Right lobe of liver (tissue), 6 donors: Measurements from ENCODE around the gene RAB12. TPM values are rescaled to one million over a fixed set of nuclear protein-coding genes. Genes with fewer than 3 reads are reported as not detected.
A peak's percentile ranks its signal among the peaks of the same experiment; 100 is the strongest.

Source experiments
- ATAC-seq, 4 donors: fragments of 200-7000 bp; cut with Tn5 transposase; one replicate each; pipeline ENCODE4 v1.9.1; 2020; ENCODE audit warnings: mild to moderate bottlenecking in 4 of 4, moderate library complexity in 4 of 4
- DNase-seq, 3 donors: peaks; one replicate each; pipeline ENCODE4 v3.0.0-alpha.2; 2020
- H3K27ac ChIP-seq, 3 donors: fragments of 200-600 bp; one replicate each; pipeline ENCODE4 v1.8.0; 2022
- H3K27me3 ChIP-seq, 2 donors: fragments of 200-600 bp; one replicate each; pipeline ENCODE4 v1.8.0; 2022
- H3K36me3 ChIP-seq, 4 donors: fragments of 200-600 bp; sonication (generic) in 1 of 4; one replicate each; pipeline versions ENCODE4 v1.5.1 to v1.8.0; 2017 to 2022; ENCODE audit warnings: control low read depth in 1 of 4
- H3K4me1 ChIP-seq, 4 donors: fragments of 200-600 bp; sonication (generic) in 1 of 4; one replicate each; pipeline versions ENCODE4 v1.5.1 to v1.8.0; 2017 to 2022; ENCODE audit warnings: control low read depth in 1 of 4
- H3K4me3 ChIP-seq, 3 donors: fragments of 200-600 bp; one replicate each; pipeline ENCODE4 v1.8.0; 2022
- H3K9me3 ChIP-seq, 4 donors: fragments of 200-600 bp; sonication (generic) in 1 of 4; one replicate each; pipeline versions ENCODE4 v1.5.1 to v1.8.0; 2017 to 2022; ENCODE audit warnings: control low read depth in 1 of 4
- POLR2A ChIP-seq: fragments of 450-650 bp; IDR thresholded peaks from one replicate; pipeline ENCODE4 v1.6.1; 2017; ENCODE audit warnings: antibody characterized with exemption, mild to moderate bottlenecking
- WGBS: methylation state at CpG from one replicate; pipeline ENCODE4 v1.1.6; 2018; ENCODE audit warnings: low coverage, low lambda C conversion rate; ENCODE audit not compliant: insufficient coverage; ENCODE audit errors: missing lambda C conversion rate; 5-methylcytosine and 5-hydroxymethylcytosine counted together
- intact Hi-C, 2 donors: fragments of 100-400 bp; cut with DNase I; formaldehyde crosslinking; loops; one replicate each; pipeline versions ENCODE4 v1.11.2 to v1.14.1; 2022
- total RNA-seq, 6 experiments: library from RNA; depleted of rRNA in 2 of 6; stranded (reverse); fragments of >200 nt in 2 of 6; fragmentation: NEBNext Ultra II Directional in 3 of 6; extraction: Animal tissue kit (Norgen Biotek cat#: 25700) in 3 of 6; gene quantifications; one replicate each; pipeline versions ENCODE4 v1.1.0 to v1.2.4, GENCODE V29; 2016 to 2023
- TF ChIP-seq, protein P1 (sequence below), 4 donors: fragments of 200-600 bp in 3 of 4; fragments of 450-650 bp in 1 of 4; IDR thresholded peaks; one replicate each; pipeline versions ENCODE4 v1.5.1 to v1.8.0; 2016 to 2022; ENCODE audit warnings: antibody characterized with exemption in 4 of 4, mild to moderate bottlenecking in 2 of 4
- donor health status: DM: no; HTN: yes; CAD: no.
- donor health status: DM: no; HTN: no; CAD: no.
- donor health status: DM: no; HTN: no; CAD: no.
- donor health status: DM: no; HTN: yes; CAD: no.
- donor health status: DM: no; HTN: yes; CAD: no.

RAB12 gene
- total RNA-seq, 6 experiments from 2014 or later: 16.5 to 26.5 (median 22.6) TPM

DNA sequence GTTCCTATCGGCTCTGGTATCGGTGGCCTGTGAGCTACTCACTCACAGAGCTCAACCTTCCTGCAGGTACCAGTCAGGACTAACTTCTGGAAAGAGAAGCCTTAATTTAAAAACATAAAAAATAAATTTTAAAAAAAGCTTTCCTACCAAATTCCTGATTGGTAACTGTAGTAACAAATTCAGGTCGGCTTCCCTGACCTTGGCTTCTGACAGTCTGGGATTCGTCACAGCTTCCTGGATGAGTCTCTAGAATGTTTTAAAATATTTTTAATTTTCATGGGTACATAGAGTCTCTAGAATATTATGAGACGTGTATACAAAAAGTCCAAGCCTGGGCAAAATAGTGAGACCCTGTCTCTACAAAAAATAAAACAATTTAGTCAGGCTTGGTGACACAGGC, 51.1 kb downstream of the RAB12 start:
- Histone ChIP-seq H3K4me3 (no peak overlapping the region), H3K27me3 (no peaks in the 10 kb centered on the region), H3K27ac (no peak overlapping the region), H3K4me1 (no peaks in the 10 kb centered on the region), H3K9me3 (no peaks in the 10 kb centered on the region), H3K36me3 (no peaks in the 10 kb centered on the region)
- WGBS: 81% methylated on average over 5 of the region's 5 CpGs
- no peak for DNase-seq
- intact Hi-C loops: no loop called here
- TF ChIP-seq POLR2A: no peak
- TF ChIP-seq, protein P1, sequence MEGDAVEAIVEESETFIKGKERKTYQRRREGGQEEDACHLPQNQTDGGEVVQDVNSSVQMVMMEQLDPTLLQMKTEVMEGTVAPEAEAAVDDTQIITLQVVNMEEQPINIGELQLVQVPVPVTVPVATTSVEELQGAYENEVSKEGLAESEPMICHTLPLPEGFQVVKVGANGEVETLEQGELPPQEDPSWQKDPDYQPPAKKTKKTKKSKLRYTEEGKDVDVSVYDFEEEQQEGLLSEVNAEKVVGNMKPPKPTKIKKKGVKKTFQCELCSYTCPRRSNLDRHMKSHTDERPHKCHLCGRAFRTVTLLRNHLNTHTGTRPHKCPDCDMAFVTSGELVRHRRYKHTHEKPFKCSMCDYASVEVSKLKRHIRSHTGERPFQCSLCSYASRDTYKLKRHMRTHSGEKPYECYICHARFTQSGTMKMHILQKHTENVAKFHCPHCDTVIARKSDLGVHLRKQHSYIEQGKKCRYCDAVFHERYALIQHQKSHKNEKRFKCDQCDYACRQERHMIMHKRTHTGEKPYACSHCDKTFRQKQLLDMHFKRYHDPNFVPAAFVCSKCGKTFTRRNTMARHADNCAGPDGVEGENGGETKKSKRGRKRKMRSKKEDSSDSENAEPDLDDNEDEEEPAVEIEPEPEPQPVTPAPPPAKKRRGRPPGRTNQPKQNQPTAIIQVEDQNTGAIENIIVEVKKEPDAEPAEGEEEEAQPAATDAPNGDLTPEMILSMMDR (IDR thresholded peaks at IDR 0.05): no peak
- no peak for ATAC-seq

DNA sequence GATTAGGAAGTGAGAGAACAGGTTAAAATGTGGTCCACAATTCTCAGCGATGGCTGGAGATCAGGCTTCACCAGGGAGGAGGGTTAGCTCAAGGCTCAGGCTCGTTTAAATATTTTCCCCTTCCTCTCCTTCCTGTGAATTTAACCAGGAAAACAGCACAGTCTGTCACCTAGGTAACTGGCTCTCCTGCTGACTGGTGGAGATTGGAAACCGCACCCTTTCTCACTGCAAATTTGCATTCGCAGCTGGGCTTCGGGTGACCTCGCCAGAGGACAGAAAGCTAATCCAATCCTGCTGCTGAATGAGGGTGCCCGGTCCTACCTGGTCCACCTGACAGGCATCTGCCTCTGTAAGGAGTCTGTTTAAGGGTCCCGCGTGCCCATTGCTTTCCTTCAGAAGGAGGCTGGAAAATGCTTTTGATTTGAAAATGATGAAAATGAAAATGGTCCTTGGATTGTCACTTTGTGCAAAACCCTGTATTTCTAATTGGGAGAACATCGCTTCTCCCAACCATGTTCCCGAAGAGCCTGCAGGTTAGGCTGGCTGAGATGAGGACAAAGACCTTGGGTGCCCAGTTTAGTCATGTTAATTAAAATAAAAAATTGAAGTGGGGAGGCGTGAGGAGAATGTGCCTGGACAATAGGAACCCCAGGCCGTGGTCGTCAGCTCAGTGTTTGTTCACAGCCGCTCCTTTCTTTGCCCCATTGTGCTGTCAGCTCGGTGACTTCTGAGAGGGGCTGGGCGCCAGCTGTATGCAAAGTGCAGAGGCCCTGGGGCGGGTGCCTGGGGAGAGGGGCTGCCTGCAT, 52.7 kb downstream of the RAB12 start:
- H3K36me3 ChIP-seq: no peaks in the 10 kb centered on the region
- DNase-seq: no peak
- H3K27me3 ChIP-seq: no peaks in the 10 kb centered on the region
- intact Hi-C loops: no loop called here
- TF ChIP-seq, protein P1 (IDR thresholded peaks at IDR 0.05): no peak
- no peak for TF ChIP-seq POLR2A
- H3K27ac ChIP-seq: no peak overlapping the region
- 54% methylated on average over 17 of the region's 18 CpGs for WGBS
- no peak overlapping the region for H3K4me3 ChIP-seq
- peak in 3 of 4 donors; percentile 25 to 47 (median 25) for ATAC-seq
- no peaks in the 10 kb centered on the region for H3K9me3 ChIP-seq
- H3K4me1 ChIP-seq: no peaks in the 10 kb centered on the region

DNA sequence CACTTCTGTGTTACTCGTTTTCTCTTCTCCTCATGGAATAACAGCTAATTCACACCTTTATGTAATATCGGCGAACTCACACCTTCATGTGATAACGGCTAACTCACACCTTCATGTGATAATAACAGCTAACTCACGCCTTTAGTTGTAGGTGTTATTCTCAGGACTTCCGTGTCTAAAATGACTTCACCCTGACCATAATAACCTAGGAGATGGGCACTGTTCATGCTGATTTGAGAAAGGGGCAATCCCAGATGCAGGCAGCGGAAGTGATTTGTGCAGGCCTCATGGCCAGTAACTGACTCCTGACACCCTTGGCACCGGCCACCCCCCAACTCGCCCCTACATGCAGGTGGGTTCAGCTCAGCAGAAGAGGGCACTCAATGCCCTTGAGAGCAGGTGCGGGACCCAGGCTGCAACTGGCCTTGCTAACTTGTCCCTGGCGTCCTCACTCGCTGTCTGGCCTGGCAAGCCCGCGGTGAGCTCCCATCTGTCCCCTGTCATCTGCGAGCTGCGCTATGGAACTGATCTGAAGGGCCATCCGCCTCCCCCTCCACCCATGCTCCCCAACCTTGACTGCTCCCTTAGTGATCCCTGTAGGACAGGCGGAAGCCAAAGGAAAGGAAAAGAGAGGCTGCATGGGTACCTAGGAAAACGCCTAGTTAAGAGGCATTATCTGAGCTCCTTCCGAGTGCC, 53.5 kb downstream of the RAB12 start:
- no peak overlapping the region for H3K4me3 ChIP-seq
- no peaks in the 10 kb centered on the region for H3K4me1 ChIP-seq
- intact Hi-C loops: no loop called here
- no peaks in the 10 kb centered on the region for H3K9me3 ChIP-seq
- DNase-seq (no peak), ATAC-seq (no peak)
- WGBS: 71% methylated on average over 8 of the region's 20 CpGs
- no peaks in the 10 kb centered on the region for H3K27me3 ChIP-seq
- no peaks in the 10 kb centered on the region for H3K36me3 ChIP-seq
- no peak for TF ChIP-seq POLR2A
- TF ChIP-seq, protein P1 (IDR thresholded peaks at IDR 0.05): no peak
- no peak overlapping the region for H3K27ac ChIP-seq

DNA sequence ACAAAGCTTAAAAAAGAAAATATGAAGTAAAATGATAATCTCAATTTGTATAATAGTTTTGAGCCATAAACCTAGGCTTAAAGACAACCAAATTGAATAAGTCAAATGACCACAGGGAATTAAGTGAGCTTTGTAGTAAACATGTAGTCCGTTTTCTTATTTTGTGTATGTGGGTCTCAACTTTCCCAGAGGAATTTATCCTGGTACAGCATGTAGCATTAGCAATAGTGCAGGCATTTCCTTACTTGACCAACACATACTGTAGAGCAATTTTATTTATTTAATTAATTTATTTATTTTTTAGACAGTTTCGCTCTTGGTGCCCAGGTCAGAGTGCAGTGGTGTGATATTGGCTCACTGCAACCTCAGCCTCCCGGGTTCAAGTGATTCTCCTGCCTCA, 58.6 kb downstream of the RAB12 start:
- intact Hi-C loops: no loop called here
- TF ChIP-seq POLR2A: no peak
- TF ChIP-seq, protein P1 (IDR thresholded peaks at IDR 0.05): no peak
- Histone ChIP-seq H3K9me3 (no peaks in the 10 kb centered on the region), H3K27me3 (no peaks in the 10 kb centered on the region), H3K27ac (no peak overlapping the region), H3K36me3 (no peaks in the 10 kb centered on the region), H3K4me1 (no peaks in the 10 kb centered on the region), H3K4me3 (no peak overlapping the region)
- ATAC-seq: no peak
- WGBS: 80% methylated on average over 3 of the region's 3 CpGs
- DNase-seq: no peak
